ENCODE data around the gene EMILIN2.
A peak's percentile ranks its signal among the peaks of the same experiment; 100 is the strongest.
"Not testable (repeated sequence)": the region's sequence is repeated elsewhere in the genome, so short reads cannot be mapped to it uniquely, and the experiment has no call there.

Gene EMILIN2

DNA sequence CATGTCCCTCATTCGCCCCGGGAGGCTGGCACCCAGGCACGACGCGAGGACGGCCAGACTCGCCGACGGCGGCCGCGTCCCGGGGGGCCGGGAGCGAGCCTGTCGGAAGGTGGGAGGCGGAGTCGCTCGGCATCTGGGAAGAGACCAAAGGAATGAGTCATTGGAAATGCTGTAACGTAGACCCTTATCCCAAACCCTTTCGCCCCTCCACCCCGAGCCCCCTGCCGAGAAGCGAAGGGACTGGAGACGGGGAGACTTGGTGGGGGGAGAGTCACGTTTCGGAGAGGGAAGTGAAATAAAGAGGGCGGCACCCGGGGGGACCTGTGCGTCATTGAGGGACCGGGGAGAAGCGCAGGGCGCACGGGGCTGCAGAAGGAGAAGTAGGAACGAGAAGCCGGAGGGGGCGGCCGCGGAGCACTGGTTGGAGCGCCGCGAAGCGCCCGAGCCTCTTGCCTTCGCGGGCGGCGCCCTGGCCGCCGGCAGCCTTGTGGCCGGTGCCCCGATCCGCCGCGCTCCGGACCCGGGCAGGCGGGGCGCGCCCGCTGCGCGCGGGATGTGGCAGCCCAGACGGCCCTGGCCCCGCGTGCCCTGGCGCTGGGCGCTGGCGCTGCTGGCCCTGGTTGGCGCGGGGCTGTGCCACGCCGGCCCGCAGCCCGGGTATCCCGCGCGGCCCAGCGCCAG is at the start of gene EMILIN2:
Gene EMILIN2, plus strand, starts transcription at position 371 of the 681 bp plus-strand sequence. Its CDS starts 183 bp downstream, at position 554.
- peak; percentile 33 for DNase-seq (ENCODE audit: low spot score)

- DNase-seq (ENCODE audit: low spot score) = no peak
Observed at GRCh38 chr18:2797951-2798350, 48.9 kb upstream of the EMILIN2 start.

GRCh38 chr18:2799369-2799768 is 47.4 kb upstream of the EMILIN2 start:
- DNase-seq (ENCODE audit: low spot score) = no peak

DNA sequence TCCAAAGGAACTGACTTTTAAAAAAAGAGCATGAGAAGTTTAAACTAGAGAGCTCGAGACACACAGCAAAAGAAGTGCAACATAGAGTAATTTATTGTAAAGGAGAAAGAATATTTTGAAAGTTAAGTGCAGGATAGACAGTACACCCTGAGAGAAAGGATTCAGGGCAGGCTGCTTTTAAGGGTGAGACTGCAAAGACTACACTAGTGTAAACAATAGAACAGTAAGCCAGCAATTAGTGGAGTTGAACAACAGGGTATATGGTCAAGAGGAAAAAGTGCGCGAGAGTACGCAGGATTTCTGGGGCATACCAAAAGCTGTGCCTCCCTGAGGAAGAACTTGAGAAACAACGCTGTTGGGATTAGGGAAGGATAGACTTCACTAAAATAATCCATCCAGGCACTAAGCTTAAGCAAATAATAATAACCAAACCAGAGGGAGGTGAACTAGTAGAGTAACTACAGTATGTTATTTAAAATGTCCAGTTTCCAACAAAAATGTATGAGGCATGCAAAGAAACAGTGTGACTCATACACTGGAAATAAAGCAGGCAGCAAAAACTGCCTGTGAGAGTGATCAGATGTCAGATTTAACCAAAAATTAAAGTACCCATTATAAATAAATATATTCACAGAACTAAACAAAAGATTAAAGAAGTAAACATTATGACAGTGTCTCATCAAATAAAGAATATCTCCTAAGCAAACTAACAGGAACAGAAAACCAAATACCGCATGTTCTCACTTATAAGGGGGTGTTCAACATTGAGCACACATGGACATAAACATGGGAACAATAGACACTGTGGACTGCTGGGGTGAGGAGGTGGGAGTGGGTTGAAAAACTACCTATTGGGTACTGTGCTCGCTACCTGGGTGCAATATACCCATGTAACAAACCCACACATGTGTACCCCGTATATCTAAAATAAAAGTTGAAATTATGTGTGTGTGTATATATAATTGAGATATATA is 40.5 kb upstream of the EMILIN2 start:
- DNase-seq (ENCODE audit: low spot score) = no peak

- DNase-seq (ENCODE audit: low spot score) = not testable (repeated sequence)
Observed at GRCh38 chr18:2808640-2809039, 38.2 kb upstream of the EMILIN2 start.

- DNase-seq (ENCODE audit: low spot score) = not testable (repeated sequence)
Observed at GRCh38 chr18:2809666-2810183, 37.1 kb upstream of the EMILIN2 start.

DNA sequence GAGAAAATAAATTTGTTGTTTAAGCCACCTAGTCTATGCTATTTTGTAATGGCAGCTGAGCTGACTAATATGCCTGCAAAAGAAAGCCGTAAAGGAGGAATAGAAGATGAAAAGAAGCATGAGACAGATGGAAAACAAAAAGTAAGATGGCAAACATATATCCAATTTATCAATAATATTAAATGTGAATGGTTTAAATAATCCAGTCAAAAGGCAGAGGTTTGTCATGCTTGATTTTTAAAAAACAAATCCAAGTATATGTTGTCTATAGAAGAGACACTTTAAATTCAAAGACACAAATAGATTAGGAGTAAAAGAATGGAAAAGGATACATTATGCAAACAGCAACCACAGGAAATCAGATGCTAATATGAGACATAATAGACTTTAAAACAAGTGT is 35.4 kb upstream of the EMILIN2 start:
- no peak for DNase-seq (ENCODE audit: low spot score)

DNA sequence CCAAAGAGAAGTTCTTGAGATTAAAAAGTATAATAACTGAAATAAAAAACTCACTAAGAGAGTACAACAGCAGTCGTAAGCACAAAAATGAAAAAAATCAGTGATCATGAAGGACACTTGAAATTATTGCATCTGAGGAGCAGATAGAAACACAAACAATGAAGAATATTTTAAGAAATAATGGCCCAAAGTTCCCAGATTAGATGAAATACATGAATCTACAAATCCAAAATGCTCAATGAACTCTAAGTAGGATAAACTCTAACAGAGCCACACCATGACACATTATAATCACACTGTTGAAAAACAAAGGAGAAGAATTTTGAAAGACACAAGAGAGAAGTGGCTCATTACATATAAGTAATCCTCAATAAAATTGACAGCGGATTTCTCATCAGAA is 31.9 kb upstream of the EMILIN2 start:
- no peak for DNase-seq (ENCODE audit: low spot score)

GRCh38 chr18:2818281-2818680 is 28.5 kb upstream of the EMILIN2 start:
- DNase-seq (ENCODE audit: low spot score) = no peak

GRCh38 chr18:2821695-2822094 is 25.1 kb upstream of the EMILIN2 start:
- no peak for DNase-seq (ENCODE audit: low spot score)

GRCh38 chr18:2822213-2822921 is 24.4 kb upstream of the EMILIN2 start:
- no peak for DNase-seq (ENCODE audit: low spot score)

DNA sequence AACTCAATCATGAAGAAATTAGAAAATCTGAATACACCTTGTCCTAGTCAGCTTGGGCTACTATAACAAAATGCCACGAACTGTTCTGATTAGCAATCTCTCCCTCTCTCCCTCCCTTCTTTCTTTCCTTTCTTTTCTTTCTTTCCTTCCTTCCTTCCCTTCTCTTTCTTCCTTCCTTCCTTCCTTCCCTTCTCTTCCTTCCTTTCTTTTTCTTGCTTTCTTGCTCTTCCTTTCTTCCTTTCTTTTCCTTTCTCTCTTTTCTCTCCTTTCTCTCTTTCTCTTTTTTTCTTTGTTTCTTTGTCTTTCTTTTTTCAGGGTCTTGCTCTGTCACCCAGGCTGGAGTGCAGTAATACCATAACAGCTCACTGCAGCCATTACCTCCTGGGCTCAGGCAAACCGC is 23.6 kb upstream of the EMILIN2 start:
- no peak for DNase-seq (ENCODE audit: low spot score)

DNA sequence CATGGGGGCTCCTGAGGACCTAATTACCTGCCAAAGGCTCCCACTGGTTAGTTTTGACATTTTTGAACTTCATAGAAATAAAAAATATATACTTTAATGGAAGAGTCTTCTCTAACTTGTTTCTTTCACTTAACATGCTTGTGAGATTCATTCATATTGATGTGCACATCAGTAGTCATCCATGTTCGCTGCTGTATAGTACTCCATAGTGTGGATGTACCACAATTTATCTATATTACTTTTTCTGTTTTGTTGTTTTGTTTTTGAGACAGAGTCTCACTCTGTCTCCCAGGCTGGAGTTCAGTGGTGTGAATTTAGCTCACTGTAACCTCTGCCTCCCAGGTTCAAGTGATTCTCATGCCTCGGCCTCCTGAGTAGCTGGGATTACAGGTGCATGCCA is 22.8 kb upstream of the EMILIN2 start:
- no peak for DNase-seq (ENCODE audit: low spot score)

DNA sequence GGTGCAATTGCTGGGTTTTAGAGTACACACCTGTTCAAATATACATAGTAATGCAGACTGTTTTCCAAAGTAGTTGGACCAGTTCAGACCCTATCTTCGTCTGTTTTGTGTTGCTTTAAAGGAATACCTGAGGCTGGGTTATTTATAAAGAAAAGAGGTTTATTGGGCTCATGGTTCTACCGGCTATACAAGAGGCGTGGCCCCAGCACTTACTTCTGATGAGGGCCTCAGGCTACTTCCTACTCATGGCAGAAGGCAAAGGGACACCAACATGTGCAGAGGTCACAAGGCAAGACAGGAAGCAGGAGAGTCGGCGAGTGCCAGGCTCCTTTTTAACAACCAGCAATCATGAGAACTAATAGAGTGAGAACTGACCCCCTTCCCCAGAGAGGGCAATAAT is 21.9 kb upstream of the EMILIN2 start:
- DNase-seq (ENCODE audit: low spot score) = no peak

DNA sequence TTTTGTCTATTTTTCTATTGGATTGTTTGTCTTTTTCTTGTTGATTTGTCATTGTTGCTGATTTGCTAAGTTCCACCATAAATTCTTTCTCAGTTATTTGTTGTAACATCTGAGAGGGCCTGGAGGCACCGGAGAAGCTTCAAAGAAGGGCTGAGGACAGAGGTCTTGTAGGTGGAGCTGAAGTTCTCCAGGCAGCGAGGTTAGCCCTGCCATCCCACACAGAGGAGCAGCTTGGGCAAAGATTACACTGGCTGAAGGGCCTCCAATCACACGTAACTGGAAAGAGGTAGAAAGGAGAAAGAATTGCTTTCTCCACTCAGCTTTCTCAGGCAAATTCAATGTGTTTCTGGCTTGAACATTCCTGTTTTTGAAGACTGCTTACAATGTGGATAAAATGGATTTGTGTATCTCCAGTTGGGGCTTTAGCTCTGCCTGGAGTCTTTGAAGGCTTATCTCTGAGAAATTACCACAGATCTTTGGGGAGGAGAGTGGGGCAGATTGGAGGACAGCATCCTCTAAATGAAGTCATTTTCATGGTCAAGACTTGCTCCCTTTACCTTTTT is 21.1 kb upstream of the EMILIN2 start:
- no peak for DNase-seq (ENCODE audit: low spot score)

DNA sequence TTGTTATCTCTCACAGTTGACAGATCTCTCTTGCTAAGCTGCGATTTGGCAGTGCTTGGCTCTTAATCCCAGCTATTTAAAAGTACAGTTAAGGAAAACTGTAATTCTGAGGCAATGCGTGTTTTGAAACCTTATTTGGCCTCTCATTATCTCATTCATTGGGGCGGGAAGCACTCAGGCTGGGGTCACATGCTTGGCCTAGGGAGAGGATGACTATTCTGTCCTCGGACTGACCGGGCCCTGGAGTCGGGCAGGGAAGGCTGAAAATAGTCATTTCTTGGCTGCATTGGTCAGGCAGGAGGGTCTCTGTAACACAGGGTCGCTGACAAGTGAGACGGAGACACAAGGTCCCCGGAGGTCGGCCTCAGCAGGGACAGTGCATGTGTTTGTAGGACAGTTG is 20.2 kb upstream of the EMILIN2 start:
- no peak for DNase-seq (ENCODE audit: low spot score)

DNA sequence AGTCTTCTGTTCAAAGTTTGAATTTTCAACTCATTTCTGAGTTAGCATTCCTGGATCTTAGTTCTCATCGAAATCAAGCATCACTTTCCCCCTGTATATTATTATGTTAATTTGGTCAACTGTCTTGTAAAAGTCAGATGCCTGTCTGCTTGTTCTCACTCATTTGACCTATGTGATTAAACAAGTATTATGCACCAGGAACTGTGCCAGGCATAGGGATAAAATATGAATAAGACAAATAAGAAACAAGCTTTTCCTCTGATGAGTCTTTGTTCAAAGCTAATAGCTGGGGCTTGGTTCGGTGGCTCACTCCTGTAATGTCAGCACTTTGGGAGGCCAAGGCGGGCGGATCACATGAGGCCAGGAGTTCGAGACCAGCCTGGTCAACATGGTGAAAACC is 19.7 kb upstream of the EMILIN2 start:
- no peak for DNase-seq (ENCODE audit: low spot score)

- not testable (repeated sequence) for DNase-seq (ENCODE audit: low spot score)
Observed at GRCh38 chr18:2836118-2836517, 10.7 kb upstream of the EMILIN2 start.

DNA sequence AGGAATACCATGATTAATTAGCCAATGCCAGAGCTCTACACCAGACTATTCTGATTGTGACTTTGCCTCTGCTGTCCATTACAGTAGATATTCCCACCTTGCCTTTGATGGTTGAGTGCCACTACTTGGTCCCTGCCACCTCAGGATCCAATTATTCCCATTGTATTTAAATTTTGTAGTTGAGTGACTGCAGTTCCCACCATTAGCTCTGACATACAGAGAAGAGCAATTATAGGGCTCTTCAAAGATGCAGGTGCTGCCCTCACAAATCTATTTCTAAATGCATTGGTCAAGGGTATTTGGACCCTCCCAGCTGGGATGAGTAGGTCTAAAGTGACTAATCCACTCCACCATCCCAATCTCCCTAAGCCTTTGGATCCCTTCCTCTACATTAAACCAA is 9.5 kb upstream of the EMILIN2 start:
- DNase-seq (ENCODE audit: low spot score) = not testable (repeated sequence)

GRCh38 chr18:2839202-2839601 is 7.6 kb upstream of the EMILIN2 start:
- DNase-seq (ENCODE audit: low spot score) = no peak

- DNase-seq (ENCODE audit: low spot score) = no peak
Observed at GRCh38 chr18:2840521-2840920, 6.3 kb upstream of the EMILIN2 start.

- no peak for DNase-seq (ENCODE audit: low spot score)
Observed at GRCh38 chr18:2843146-2843545, 3.7 kb upstream of the EMILIN2 start.
